HPDE6-E6E7 (cell line): ENCODE results near the gene STPG3.

ENCODE experiments used
- DNase-seq: peaks from one replicate; pipeline ENCODE4 v3.0.0; 2011; ENCODE audit warnings: missing footprints; ENCODE audit errors: extremely low spot score

The STPG3 gene

GRCh38 chr9:137265496-137266161, 14.5 kb downstream of the STPG3 start:
- no peak for DNase-seq

GRCh38 chr9:137266162-137266527, 15.1 kb downstream of the STPG3 start:
- no peak for DNase-seq

- DNase-seq, result no peak
Observed at GRCh38 chr9:137266585-137267453, 15.7 kb downstream of the STPG3 start.

- no peak for DNase-seq
Observed at GRCh38 chr9:137267933-137268355, 16.9 kb downstream of the STPG3 start.

GRCh38 chr9:137268538-137269201, 17.6 kb downstream of the STPG3 start:
- no peak for DNase-seq

GRCh38 chr9:137269231-137269772, 18.2 kb downstream of the STPG3 start:
- no peak for DNase-seq

- no peak for DNase-seq
Observed at GRCh38 chr9:137270929-137271695, 20.0 kb downstream of the STPG3 start.

- no peak for DNase-seq
Observed at GRCh38 chr9:137271696-137272076, 20.6 kb downstream of the STPG3 start.

GRCh38 chr9:137272241-137273094, 21.4 kb downstream of the STPG3 start:
- no peak for DNase-seq

GRCh38 chr9:137273095-137273490, 22.0 kb downstream of the STPG3 start:
- DNase-seq, result no peak

- DNase-seq, result peak; percentile 83
Observed at GRCh38 chr9:137273611-137274320, 22.7 kb downstream of the STPG3 start.

- no peak for DNase-seq
Observed at GRCh38 chr9:137275203-137275587, 24.1 kb downstream of the STPG3 start.

GRCh38 chr9:137275588-137276472, 24.7 kb downstream of the STPG3 start:
- no peak for DNase-seq

- no peak for DNase-seq
Observed at GRCh38 chr9:137276473-137277328, 25.6 kb downstream of the STPG3 start.

GRCh38 chr9:137277329-137278041, 26.4 kb downstream of the STPG3 start, which contains the start of gene TOR4A:
Gene TOR4A, plus strand, starts transcription at chr9:137277726. Its CDS starts 964 bp downstream, at chr9:137278690.
- DNase-seq, result peak; percentile 94

GRCh38 chr9:137278061-137278701, 27.1 kb downstream of the STPG3 start:
- no peak for DNase-seq
